BLaER1 treated with 17β-estradiol and CSF1 and Interleukin-3, amounts not matched to agents 10 nM and 100 nM (cell line): ENCODE results near the gene HNRNPK.
A peak's percentile ranks its signal among the peaks of the same experiment; 100 is the strongest.

Experiments
- H3K27ac ChIP-seq, 11 experiments: shearing (Covaris generic); formaldehyde crosslinking; 2 replicates each; pipeline ENCODE4 v1.8.1; 2022
- H3K27me3 ChIP-seq, 11 experiments: shearing (Covaris generic); formaldehyde crosslinking; 2 replicates each; pipeline ENCODE4 v1.8.1; 2022
- H3K36me3 ChIP-seq, 11 experiments: shearing (Covaris generic); formaldehyde crosslinking; 2 replicates each; pipeline ENCODE4 v1.8.1; 2022
- H3K4me1 ChIP-seq, 10 experiments: shearing (Covaris generic); formaldehyde crosslinking; 2 replicates each; pipeline ENCODE4 v1.8.1; 2022
- H3K4me2 ChIP-seq, 11 experiments: shearing (Covaris generic); formaldehyde crosslinking; 2 replicates each; pipeline ENCODE4 v1.8.1; 2022
- H3K4me3 ChIP-seq, 10 experiments: shearing (Covaris generic); formaldehyde crosslinking; 2 replicates each; pipeline ENCODE4 v1.8.1; 2022
- H3K9ac ChIP-seq, 11 experiments: shearing (Covaris generic); formaldehyde crosslinking; 2 replicates each; pipeline ENCODE4 v1.8.1; 2022
- H3K9me3 ChIP-seq, 11 experiments: shearing (Covaris generic); formaldehyde crosslinking; replicated peaks in 1 of 11; 2 replicates each; pipeline ENCODE4 v1.8.1; 2022
- H4K20me1 ChIP-seq, 11 experiments: shearing (Covaris generic); formaldehyde crosslinking; 2 replicates each; pipeline ENCODE4 v1.8.1; 2022
- Cebpa-rat ChIP-seq, 11 experiments: shearing (Covaris generic); IDR thresholded peaks; 2 replicates each; pipeline ENCODE4 v1.8.1; 2022

Gene HNRNPK

GRCh38 chr9:83934569-83935275 is 45.3 kb downstream of the HNRNPK start:
- Histone ChIP-seq H3K27ac (peak overlapping the region in 6 of 11 experiments; percentile 21 to 70 (median 44); a peak in 9 of 22 replicates), H3K9ac (peak overlapping the region in 2 of 11 experiments; percentile 16 to 39; a peak in 1 of 22 replicates), H3K9me3 (no peaks in the 10 kb centered on the region), H3K36me3 (no peaks in the 10 kb centered on the region), H3K4me3 (no peak overlapping the region), H3K4me2 (peak overlapping the region in 8 of 11 experiments; percentile 27 to 77 (median 56); a peak in 14 of 22 replicates), H3K27me3 (no peaks in the 10 kb centered on the region), H3K4me1 (peaks cover 0 to 66% (median 30%) of the 10 kb centered on the region in 10 experiments; a peak in 14 of 20 replicates), H4K20me1 (no peaks in the 10 kb centered on the region)
- no peak for TF ChIP-seq Cebpa-rat (IDR thresholded peaks at IDR 0.05)

- Histone ChIP-seq H3K9ac (no peak overlapping the region), H3K9me3 (no peaks in the 10 kb centered on the region), H4K20me1 (no peaks in the 10 kb centered on the region), H3K4me1 (peaks cover 0 to 66% (median 30%) of the 10 kb centered on the region in 10 experiments; a peak in 14 of 20 replicates), H3K4me2 (peak overlapping the region in 6 of 11 experiments; percentile 49 to 77 (median 63); a peak in 9 of 22 replicates), H3K36me3 (no peaks in the 10 kb centered on the region), H3K27ac (peak overlapping the region in 4 of 11 experiments; percentile 7 to 70 (median 48); a peak in 4 of 22 replicates), H3K27me3 (no peaks in the 10 kb centered on the region), H3K4me3 (no peak overlapping the region)
- TF ChIP-seq Cebpa-rat (IDR thresholded peaks at IDR 0.05), result peak in 3 of 11 experiments; percentile 26 to 53 (median 27); a peak in 2 of 22 replicates
Measured at GRCh38 chr9:83933790-83934189, 46.2 kb downstream of the HNRNPK start.

GRCh38 chr9:83932851-83933250 is 47.2 kb downstream of the HNRNPK start:
- no peak for TF ChIP-seq Cebpa-rat (IDR thresholded peaks at IDR 0.05)
- Histone ChIP-seq H3K9me3 (no peaks in the 10 kb centered on the region), H3K27ac (no peak overlapping the region; a peak in 1 of 22 replicates), H3K27me3 (no peaks in the 10 kb centered on the region), H3K4me1 (peaks cover 0 to 66% (median 30%) of the 10 kb centered on the region in 10 experiments; a peak in 14 of 20 replicates), H3K4me3 (no peak overlapping the region), H3K9ac (no peak overlapping the region), H3K36me3 (no peaks in the 10 kb centered on the region), H4K20me1 (no peaks in the 10 kb centered on the region), H3K4me2 (no peak overlapping the region; a peak in 1 of 22 replicates)

- Histone ChIP-seq H3K9ac (no peak overlapping the region), H3K9me3 (no peaks in the 10 kb centered on the region), H3K27ac (peak overlapping the region in 1 of 11 experiments; percentile 14; a peak in 1 of 22 replicates), H3K4me1 (peaks cover 0 to 58% (median 27%) of the 10 kb centered on the region in 10 experiments; a peak in 14 of 20 replicates), H4K20me1 (no peaks in the 10 kb centered on the region), H3K4me2 (peak overlapping the region in 6 of 11 experiments; percentile 10 to 53 (median 28); a peak in 8 of 22 replicates), H3K27me3 (no peaks in the 10 kb centered on the region), H3K36me3 (no peaks in the 10 kb centered on the region), H3K4me3 (no peak overlapping the region)
- TF ChIP-seq Cebpa-rat (IDR thresholded peaks at IDR 0.05), result no peak
Measured at GRCh38 chr9:83932011-83932410, 48.0 kb downstream of the HNRNPK start.

- peak overlapping the region in 1 of 11 experiments; percentile 31; a peak in 1 of 22 replicates for H3K27ac ChIP-seq
- no peak overlapping the region for H3K9ac ChIP-seq
- no peaks in the 10 kb centered on the region for H3K9me3 ChIP-seq
- no peaks in the 10 kb centered on the region for H3K36me3 ChIP-seq
- H4K20me1 ChIP-seq, result no peaks in the 10 kb centered on the region
- H3K4me2 ChIP-seq, result peak overlapping the region in 5 of 11 experiments; percentile 23 to 53 (median 34); a peak in 3 of 22 replicates
- TF ChIP-seq Cebpa-rat (IDR thresholded peaks at IDR 0.05), result no peak
- no peak overlapping the region for H3K4me3 ChIP-seq
- peaks cover 0 to 54% (median 27%) of the 10 kb centered on the region in 10 experiments; a peak in 14 of 20 replicates for H3K4me1 ChIP-seq
- H3K27me3 ChIP-seq, result no peaks in the 10 kb centered on the region
Measured at GRCh38 chr9:83930881-83931280, 49.1 kb downstream of the HNRNPK start.

GRCh38 chr9:83927591-83927990 is 52.4 kb downstream of the HNRNPK start:
- peak in 2 of 11 experiments; percentile 23 to 32; a peak in 1 of 22 replicates for TF ChIP-seq Cebpa-rat (IDR thresholded peaks at IDR 0.05)
- H3K27ac ChIP-seq, result no peak overlapping the region

GRCh38 chr9:83920927-83921707 is 58.9 kb downstream of the HNRNPK start, which contains the start of gene KIF27:
TSS of gene KIF27 (minus strand) at chr9:83921432. CDS start at chr9:83915591, 5,841 bp downstream.
- peak within 1 kb of the TSS; percentile 61 to 84 (median 78) for H3K4me3 ChIP-seq
- H3K36me3 ChIP-seq, result peaks cover 0 to 16% (median 0%) of the 10 kb centered on the region in 11 experiments; a peak in 6 of 22 replicates
- TF ChIP-seq Cebpa-rat (IDR thresholded peaks at IDR 0.05), result no peak
- peak within 1 kb of the TSS; percentile 82 to 95 (median 89) for H3K27ac ChIP-seq
- H3K4me1 ChIP-seq, result peaks cover 19 to 32% (median 22%) of the 10 kb centered on the region in 10 experiments; a peak in 19 of 20 replicates
- no peaks in the 10 kb centered on the region for H3K9me3 ChIP-seq
- no peaks in the 10 kb centered on the region for H4K20me1 ChIP-seq
- H3K27me3 ChIP-seq, result no peaks in the 10 kb centered on the region
- peak within 1 kb of the TSS; percentile 86 to 98 (median 89) for H3K9ac ChIP-seq
- peak within 1 kb of the TSS; percentile 69 to 90 (median 86) for H3K4me2 ChIP-seq

More at GRCh38 chr9:83927591-83927990, 52.4 kb downstream of the HNRNPK start:
- Histone ChIP-seq H3K4me2 (no peak overlapping the region), H3K9ac (no peak overlapping the region), H3K4me3 (no peak overlapping the region), H3K4me1 (peaks cover 0 to 29% (median 16%) of the 10 kb centered on the region in 10 experiments; a peak in 14 of 20 replicates), H3K36me3 (no peaks in the 10 kb centered on the region), H3K27me3 (no peaks in the 10 kb centered on the region), H3K9me3 (no peaks in the 10 kb centered on the region), H4K20me1 (no peaks in the 10 kb centered on the region)

- Histone ChIP-seq H3K4me2 (peak overlapping the region; percentile 69 to 90 (median 80)), H3K27me3 (no peaks in the 10 kb centered on the region), H3K4me1 (peaks cover 19 to 32% (median 22%) of the 10 kb centered on the region in 10 experiments; a peak in 19 of 20 replicates), H3K27ac (peak overlapping the region; percentile 82 to 95 (median 89)), H3K4me3 (peak overlapping the region; percentile 61 to 84 (median 78)), H3K9me3 (no peaks in the 10 kb centered on the region), H3K36me3 (peaks cover 0 to 16% (median 0%) of the 10 kb centered on the region in 11 experiments; a peak in 6 of 22 replicates), H4K20me1 (no peaks in the 10 kb centered on the region), H3K9ac (peak overlapping the region; percentile 86 to 98 (median 89))
- TF ChIP-seq Cebpa-rat (IDR thresholded peaks at IDR 0.05), result no peak
Measured at GRCh38 chr9:83920469-83920926, 59.5 kb downstream of the HNRNPK start.
